Ovary (tissue), 10 donors: ENCODE results near the gene TAB2. TPM values are rescaled to one million over a fixed set of nuclear protein-coding genes. Genes with fewer than 3 reads are reported as not detected.
A peak's percentile ranks its signal among the peaks of the same experiment; 100 is the strongest.

Source experiments
- DNase-seq, 5 donors: peaks; one replicate each; pipeline ENCODE4 v3.0.0-alpha.2; 2019 to 2020
- H3K27ac ChIP-seq, 2 donors: fragments of 200-600 bp; one replicate each; pipeline versions ENCODE4 v1.5.1 to v1.8.0; 2019 to 2022
- H3K27me3 ChIP-seq: fragments of 200-600 bp; one replicate; pipeline ENCODE4 v1.8.0; 2022
- H3K36me3 ChIP-seq: fragments of 200-600 bp; sonication (generic); one replicate; pipeline ENCODE4 v1.5.1; 2019
- H3K4me1 ChIP-seq: one replicate; pipeline ENCODE4 v1.8.1; 2013; ENCODE audit warnings: mild to moderate bottlenecking, moderate library complexity; ENCODE audit not compliant: insufficient read depth
- H3K4me3 ChIP-seq: fragments of 200-600 bp; sonication (generic); one replicate; pipeline ENCODE4 v1.5.1; 2017
- H3K9me3 ChIP-seq, 2 donors: fragments of 200-600 bp in 1 of 2; sonication (generic) in 1 of 2; one replicate each; pipeline versions ENCODE4 v1.5.1 to v1.8.1; 2013 to 2019; ENCODE audit warnings: mild to moderate bottlenecking in 1 of 2, moderate library complexity in 1 of 2
- EP300 ChIP-seq: sonication (generic); formaldehyde crosslinking; IDR thresholded peaks from one replicate; pipeline ENCODE4 v1.6.1; 2017; ENCODE audit warnings: antibody characterized with exemption
- POLR2A ChIP-seq: fragments of 450-650 bp; IDR thresholded peaks from one replicate; pipeline ENCODE4 v1.6.1; 2017; ENCODE audit warnings: antibody characterized with exemption, mild to moderate bottlenecking, moderate library complexity
- WGBS, 3 donors: extraction: QIAGEN DNeasy Blood & Tissue Kit in 1 of 3; methylation state at CpG; one replicate each; pipeline versions ENCODE4 v1.1.5 to v1.1.7; 2013 to 2017; 5-methylcytosine and 5-hydroxymethylcytosine counted together
- intact Hi-C, 4 donors: fragments of 100-400 bp; cut with DNase I; formaldehyde crosslinking; loops; one replicate each; pipeline versions ENCODE4 v1.11.0 to v1.15.1; 2022 to 2023
- long read RNA-seq, 3 donors: library from polyadenylated mRNA in 2 of 3; unstranded in 2 of 3; transcript quantifications; one replicate each; pipeline ENCODE4 v2.0.0 and lab custom pipeline, GENCODE V29; 2021 to 2026
- polyA plus RNA-seq, 2 donors: library from polyadenylated mRNA; stranded (reverse); fragments of 200-250 nt in 1 of 2; fragments of 350-450 nt in 1 of 2; fragmentation: Illumina TruSeq in 1 of 2; extraction: RNeasy Lipid Tissue Mini Kit (QIAGEN cat#74804) in 1 of 2; gene quantifications; one replicate each; pipeline ENCODE4 v1.2.3, GENCODE V29; 2013 to 2014
- total RNA-seq, 7 donors: library from RNA; depleted of rRNA in 2 of 7; stranded (reverse); fragments of >200 nt in 2 of 7; fragmentation: NEBNext Ultra II Directional in 3 of 7; extraction: Animal tissue kit (Norgen Biotek cat#: 25700) in 3 of 7; gene quantifications; one replicate each; pipeline versions ENCODE4 v1.1.0 to v1.2.4, GENCODE V29; 2016 to 2023
- TF ChIP-seq, protein P1 (sequence below), 3 donors: fragments of 450-650 bp in 2 of 3; fragments of 200-600 bp in 1 of 3; IDR thresholded peaks; one replicate each; pipeline versions ENCODE4 v1.5.1 to v1.8.0; 2016 to 2022; ENCODE audit warnings: antibody characterized with exemption in 3 of 3, mild to moderate bottlenecking in 1 of 3
- donor health status: DM: no; HTN: no; CAD: no; lungs with moderate emphysema.
- donor health status: DM: no; HTN: no; CAD: no.
- donor health status: Bipolar disorder and iron deficiency.
- donor health status: DM: yes; HTN: yes; CAD: no.
- donor health status: DM: no; HTN: no; CAD: no.
- donor health status: DM: yes; HTN: yes; CAD: no.

The TAB2 gene, protein sequence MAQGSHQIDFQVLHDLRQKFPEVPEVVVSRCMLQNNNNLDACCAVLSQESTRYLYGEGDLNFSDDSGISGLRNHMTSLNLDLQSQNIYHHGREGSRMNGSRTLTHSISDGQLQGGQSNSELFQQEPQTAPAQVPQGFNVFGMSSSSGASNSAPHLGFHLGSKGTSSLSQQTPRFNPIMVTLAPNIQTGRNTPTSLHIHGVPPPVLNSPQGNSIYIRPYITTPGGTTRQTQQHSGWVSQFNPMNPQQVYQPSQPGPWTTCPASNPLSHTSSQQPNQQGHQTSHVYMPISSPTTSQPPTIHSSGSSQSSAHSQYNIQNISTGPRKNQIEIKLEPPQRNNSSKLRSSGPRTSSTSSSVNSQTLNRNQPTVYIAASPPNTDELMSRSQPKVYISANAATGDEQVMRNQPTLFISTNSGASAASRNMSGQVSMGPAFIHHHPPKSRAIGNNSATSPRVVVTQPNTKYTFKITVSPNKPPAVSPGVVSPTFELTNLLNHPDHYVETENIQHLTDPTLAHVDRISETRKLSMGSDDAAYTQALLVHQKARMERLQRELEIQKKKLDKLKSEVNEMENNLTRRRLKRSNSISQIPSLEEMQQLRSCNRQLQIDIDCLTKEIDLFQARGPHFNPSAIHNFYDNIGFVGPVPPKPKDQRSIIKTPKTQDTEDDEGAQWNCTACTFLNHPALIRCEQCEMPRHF
- total RNA-seq (10 to 100 TPM; 47.2 to 75.9 (median 62.6) TPM), polyA plus RNA-seq (10 to 100 TPM; 39.6 to 65.4 TPM)
- long read RNA-seq, donor 1, partial matches to known transcripts = 17 of 19 reads
- long read RNA-seq, donor 1, other reads (novel, unspliced or antisense) = 2 of 19 reads
- long read RNA-seq, donor 2, full-length matches to known transcripts = 1 of 53 reads
- long read RNA-seq, donor 2, partial matches to known transcripts = 46 of 53 reads
- long read RNA-seq, donor 2, other reads (novel, unspliced or antisense) = 6 of 53 reads
- long read RNA-seq, donor 3, full-length matches to known transcripts = 10 of 29 reads
- long read RNA-seq, donor 3, partial matches to known transcripts = 19 of 29 reads
- long read RNA-seq, donor 3, other reads (novel, unspliced or antisense) = 0 of 29 reads

DNA sequence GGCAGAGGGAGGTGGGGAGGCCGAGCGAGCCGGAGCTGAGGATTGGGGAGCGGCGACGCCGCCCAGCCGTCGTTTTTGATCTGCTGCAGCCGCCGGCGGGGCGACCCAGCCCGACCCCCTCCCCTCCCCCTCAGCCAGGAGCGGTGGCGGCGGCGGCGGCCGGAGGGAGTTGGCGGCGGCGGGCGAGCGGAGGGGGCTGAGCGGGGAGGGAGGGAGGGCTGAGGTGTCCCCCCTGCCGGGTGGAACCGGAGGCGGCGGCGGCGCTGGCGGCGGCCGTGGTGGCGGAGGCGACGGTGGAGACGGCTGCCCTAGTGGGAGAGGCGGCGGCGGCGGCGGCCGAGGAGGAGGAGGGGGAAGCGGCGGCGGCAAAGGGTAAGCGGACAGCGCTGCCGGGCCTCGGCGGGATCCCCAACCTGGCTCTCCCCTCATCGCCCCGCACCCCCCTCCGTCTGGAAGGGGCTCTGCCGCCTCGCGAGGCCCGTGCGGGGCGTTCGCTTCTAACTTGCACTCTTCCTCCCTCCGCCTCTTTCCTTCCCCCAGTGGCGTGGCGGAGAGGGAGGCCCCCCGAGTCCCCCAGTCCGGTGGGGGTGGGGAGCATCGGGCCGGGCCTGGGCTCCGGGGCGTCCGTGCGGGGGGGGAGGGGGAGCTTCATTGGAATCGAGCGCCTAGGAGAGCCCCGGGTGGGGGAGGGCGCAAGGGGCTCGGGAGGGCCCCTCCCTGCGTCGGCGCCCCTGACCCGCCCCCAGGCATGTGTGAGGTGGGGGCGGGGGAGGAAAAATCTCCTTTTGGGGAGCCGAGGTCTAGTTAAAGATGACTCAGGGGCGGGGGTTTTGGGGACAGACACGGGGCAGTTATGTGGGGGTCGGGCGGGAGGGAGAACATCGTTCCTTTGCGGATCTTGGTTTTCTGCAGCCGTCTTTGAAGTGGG lies at the start of gene TAB2:
Gene TAB2, plus strand, starts transcription at position 69 of the 928 bp plus-strand sequence. CDS start 52,286 bp downstream, outside the sequence.
- Histone ChIP-seq H3K27ac (peak within 1 kb of the TSS; percentile 84 to 99), H3K36me3 (no peaks in the 10 kb centered on the region), H3K27me3 (no peaks in the 10 kb centered on the region), H3K4me1 (peaks cover 3% of the 10 kb centered on the region), H3K9me3 (no peaks in the 10 kb centered on the region), H3K4me3 (peak within 1 kb of the TSS; percentile 94)
- WGBS, 3 donors = 0% methylated on average over 44 to 82 of the region's 92 CpGs
- peak; percentile 67 to 79 (median 74) for DNase-seq
- intact Hi-C loops = loop anchor here in 1 of 4 donors (10.0 kb wide), 1 partner anchor 233 kb away; no protein-coding TSS in a partner anchor
- TF ChIP-seq POLR2A = no peak
- no peak for TF ChIP-seq EP300
- TF ChIP-seq, protein P1, sequence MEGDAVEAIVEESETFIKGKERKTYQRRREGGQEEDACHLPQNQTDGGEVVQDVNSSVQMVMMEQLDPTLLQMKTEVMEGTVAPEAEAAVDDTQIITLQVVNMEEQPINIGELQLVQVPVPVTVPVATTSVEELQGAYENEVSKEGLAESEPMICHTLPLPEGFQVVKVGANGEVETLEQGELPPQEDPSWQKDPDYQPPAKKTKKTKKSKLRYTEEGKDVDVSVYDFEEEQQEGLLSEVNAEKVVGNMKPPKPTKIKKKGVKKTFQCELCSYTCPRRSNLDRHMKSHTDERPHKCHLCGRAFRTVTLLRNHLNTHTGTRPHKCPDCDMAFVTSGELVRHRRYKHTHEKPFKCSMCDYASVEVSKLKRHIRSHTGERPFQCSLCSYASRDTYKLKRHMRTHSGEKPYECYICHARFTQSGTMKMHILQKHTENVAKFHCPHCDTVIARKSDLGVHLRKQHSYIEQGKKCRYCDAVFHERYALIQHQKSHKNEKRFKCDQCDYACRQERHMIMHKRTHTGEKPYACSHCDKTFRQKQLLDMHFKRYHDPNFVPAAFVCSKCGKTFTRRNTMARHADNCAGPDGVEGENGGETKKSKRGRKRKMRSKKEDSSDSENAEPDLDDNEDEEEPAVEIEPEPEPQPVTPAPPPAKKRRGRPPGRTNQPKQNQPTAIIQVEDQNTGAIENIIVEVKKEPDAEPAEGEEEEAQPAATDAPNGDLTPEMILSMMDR (IDR thresholded peaks at IDR 0.05) = no peak

DNA sequence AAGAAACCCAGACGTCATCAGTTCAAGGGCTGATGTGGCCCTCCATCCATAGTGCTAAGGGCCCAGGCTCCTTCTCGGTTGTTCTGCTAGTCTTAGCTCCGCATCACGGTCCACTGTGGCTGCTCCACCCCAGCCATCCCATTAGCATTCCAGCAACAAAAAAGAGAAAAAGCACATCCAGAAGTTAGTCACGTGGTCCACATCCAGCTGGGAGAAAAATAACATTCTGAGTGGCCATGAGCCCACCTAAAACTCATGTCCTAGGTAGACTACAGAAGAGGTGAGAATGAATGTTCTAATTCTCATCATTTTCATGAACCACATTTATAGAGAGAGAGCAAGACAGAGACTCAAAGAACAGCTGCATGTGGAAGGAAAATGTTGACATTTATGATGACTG lies 49.4 kb upstream of the TAB2 start:
- intact Hi-C loops = no loop called here
- Histone ChIP-seq H3K9me3 (no peaks in the 10 kb centered on the region), H3K4me3 (no peak overlapping the region), H3K36me3 (no peaks in the 10 kb centered on the region), H3K27me3 (no peaks in the 10 kb centered on the region), H3K27ac (no peak overlapping the region), H3K4me1 (no peaks in the 10 kb centered on the region)
- WGBS, 3 donors = 84 to 88% (median 86%) methylated on average over 5 of the region's 5 CpGs
- TF ChIP-seq POLR2A (no peak), EP300 (no peak)
- TF ChIP-seq, protein P1 (IDR thresholded peaks at IDR 0.05) = no peak
- no peak for DNase-seq

DNA sequence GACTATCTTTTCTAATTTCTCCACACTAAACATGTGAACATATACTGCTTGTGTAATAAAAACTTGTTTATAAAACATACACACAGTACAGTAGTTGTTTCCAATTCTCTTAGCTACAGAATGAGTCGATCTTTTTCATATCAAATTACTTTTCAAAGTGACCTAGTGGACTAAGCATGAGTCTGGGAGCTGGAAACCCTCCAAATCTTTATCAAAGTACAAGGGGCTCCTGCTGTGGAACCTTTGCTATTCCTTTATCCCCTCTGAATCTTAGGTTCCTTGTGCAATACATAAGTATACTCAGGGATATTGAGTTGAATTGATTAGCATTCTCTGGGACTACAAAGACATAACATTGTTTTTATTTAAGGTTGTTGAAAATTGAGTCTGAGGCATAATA lies 48.7 kb upstream of the TAB2 start:
- H3K27ac ChIP-seq = no peak overlapping the region
- H3K36me3 ChIP-seq = no peaks in the 10 kb centered on the region
- no peak overlapping the region for H3K4me3 ChIP-seq
- DNase-seq = no peak
- TF ChIP-seq POLR2A (no peak), EP300 (no peak)
- TF ChIP-seq, protein P1 (IDR thresholded peaks at IDR 0.05) = no peak
- intact Hi-C loops = loop anchor here in 1 of 4 donors (1.0 kb wide), 1 partner anchor 31 kb away; no protein-coding TSS in a partner anchor
- 5 to 13% (median 7%) methylated on average over 1 of the region's 1 CpG for WGBS, 3 donors
- no peaks in the 10 kb centered on the region for H3K9me3 ChIP-seq
- H3K27me3 ChIP-seq = no peaks in the 10 kb centered on the region
- no peaks in the 10 kb centered on the region for H3K4me1 ChIP-seq
